Keratinocyte (primary cell): ENCODE results near the gene TUBA4B. TPM values are rescaled to one million over a fixed set of nuclear protein-coding genes. Genes with fewer than 3 reads are reported as not detected.

Source experiments
- DNase-seq: peaks from one replicate; pipeline ENCODE4 v3.0.0-alpha.2; 2011; ENCODE audit warnings: low read depth, missing footprints, low spot score
- FAIRE-seq: peaks from 2 replicates; lab custom pipeline; 2011; peaks lifted over from hg19 to GRCh38; lab: Jason Lieb, UNC
- H2AFZ ChIP-seq: 2 replicates; pipeline ENCODE4 v1.6.0; 2012; ENCODE audit warnings: low read length, control low read depth, inconsistent platforms; ENCODE audit not compliant: control insufficient read depth
- H3K27ac ChIP-seq: 2 replicates; pipeline ENCODE4 v1.5.1; 2011; ENCODE audit warnings: low read length; ENCODE audit not compliant: control insufficient read depth, insufficient read depth
- H3K27me3 ChIP-seq: 3 replicates; pipeline ENCODE4 v1.6.0; 2011; ENCODE audit warnings: low read length; ENCODE audit not compliant: control insufficient read depth, insufficient read depth; ENCODE audit errors: extremely low read depth
- H3K36me3 ChIP-seq, 2 experiments: 2 replicates in 1 of 2; 3 replicates in 1 of 2; pipeline ENCODE4 v1.5.1; 2011; ENCODE audit warnings: low read length in 2 of 2, mild to moderate bottlenecking in 1 of 2; ENCODE audit not compliant: control insufficient read depth in 2 of 2, insufficient read depth in 2 of 2; ENCODE audit errors: extremely low read depth in 1 of 2
- H3K4me1 ChIP-seq: 3 replicates; pipeline ENCODE4 v1.5.1; 2011; ENCODE audit warnings: low read length; ENCODE audit not compliant: control insufficient read depth, insufficient read depth; ENCODE audit errors: extremely low read depth
- H3K4me2 ChIP-seq: 3 replicates; pipeline ENCODE4 v1.6.0; 2011; ENCODE audit warnings: low read depth, low read length; ENCODE audit not compliant: control insufficient read depth, insufficient read depth; ENCODE audit errors: extremely low read depth
- H3K4me3 ChIP-seq, 3 experiments: fragments of 200-600 bp in 1 of 3; sonication (generic) in 1 of 3; 2 replicates in 2 of 3; 3 replicates in 1 of 3; pipeline ENCODE4 v1.5.1; 2011 to 2016; ENCODE audit warnings: low read length in 3 of 3, mild to moderate bottlenecking in 3 of 3, control low read depth in 2 of 3, inconsistent platforms in 1 of 3, low read depth in 1 of 3, mixed read lengths in 1 of 3, mixed run types in 1 of 3, moderate library complexity in 1 of 3; ENCODE audit not compliant: control insufficient read depth in 2 of 3, insufficient read depth in 2 of 3; ENCODE audit errors: extremely low read depth in 1 of 3
- H3K79me2 ChIP-seq: 2 replicates; pipeline ENCODE4 v1.6.0; 2012; ENCODE audit warnings: low read length; ENCODE audit not compliant: control insufficient read depth, insufficient read depth
- H3K9ac ChIP-seq: 3 replicates; pipeline ENCODE4 v1.6.0; 2011; ENCODE audit warnings: low read length; ENCODE audit not compliant: control insufficient read depth, insufficient read depth; ENCODE audit errors: extremely low read depth
- H3K9me1 ChIP-seq: 3 replicates; pipeline ENCODE4 v1.6.0; 2011; ENCODE audit warnings: low read length; ENCODE audit not compliant: control insufficient read depth, insufficient read depth; ENCODE audit errors: extremely low read depth
- H3K9me3 ChIP-seq: 2 replicates; pipeline ENCODE4 v1.5.1; 2012; ENCODE audit warnings: low read depth, low read length; ENCODE audit not compliant: control insufficient read depth
- H4K20me1 ChIP-seq: 3 replicates; pipeline ENCODE4 v1.6.0; 2011; ENCODE audit warnings: low read length; ENCODE audit not compliant: control insufficient read depth, insufficient read depth; ENCODE audit errors: extremely low read depth
- EZH2 ChIP-seq: IDR thresholded peaks from one replicate; pipeline ENCODE4 v1.6.1; 2012; ENCODE audit warnings: inconsistent platforms, mild to moderate bottlenecking, low read length, moderate library complexity
- dilution Hi-C: fragments of 300-500 bp; cut with MboI; formaldehyde crosslinking; loops from one replicate; pipeline ENCODE4 v1.7.0; 2020; ENCODE audit warnings: low sequenced_read_pairs; ENCODE audit not compliant: extremely low pct_ligation_motif_present
- polyA plus RNA-seq, 5 experiments: library from polyadenylated mRNA; depleted of rRNA in 3 of 5; stranded (reverse) in 3 of 5; stranded (forward) in 1 of 5; unstranded in 1 of 5; fragments of >200 nt; gene quantifications; 1 replicate in 1 of 5; 2 replicates in 3 of 5; 3 replicates in 1 of 5; pipeline versions ENCODE4 v1.2.1 to v1.2.3, GENCODE V29; 2011 to 2012; ENCODE audit warnings: missing spikeins in 2 of 5, low read depth in 1 of 5, low replicate concordance in 1 of 5
- TF ChIP-seq, protein P1 (sequence below), 3 experiments: IDR thresholded peaks in 1 of 3; conservative IDR thresholded peaks in 1 of 3; optimal IDR thresholded peaks in 1 of 3; 2 replicates in 2 of 3; 3 replicates in 1 of 3; pipeline versions ENCODE3 to v1.5.1; 2011; ENCODE audit warnings: low read length in 3 of 3, mild to moderate bottlenecking in 3 of 3, moderate library complexity in 2 of 3, control low read depth in 1 of 3, inconsistent platforms in 1 of 3; ENCODE audit not compliant: insufficient read depth in 2 of 3; ENCODE audit errors: extremely low read depth in 1 of 3

The TUBA4B gene
- polyA plus RNA-seq, 1 donor (not counting 4 experiments of a cell fraction or from before 2014, with no cell fraction given) = not detected

DNA sequence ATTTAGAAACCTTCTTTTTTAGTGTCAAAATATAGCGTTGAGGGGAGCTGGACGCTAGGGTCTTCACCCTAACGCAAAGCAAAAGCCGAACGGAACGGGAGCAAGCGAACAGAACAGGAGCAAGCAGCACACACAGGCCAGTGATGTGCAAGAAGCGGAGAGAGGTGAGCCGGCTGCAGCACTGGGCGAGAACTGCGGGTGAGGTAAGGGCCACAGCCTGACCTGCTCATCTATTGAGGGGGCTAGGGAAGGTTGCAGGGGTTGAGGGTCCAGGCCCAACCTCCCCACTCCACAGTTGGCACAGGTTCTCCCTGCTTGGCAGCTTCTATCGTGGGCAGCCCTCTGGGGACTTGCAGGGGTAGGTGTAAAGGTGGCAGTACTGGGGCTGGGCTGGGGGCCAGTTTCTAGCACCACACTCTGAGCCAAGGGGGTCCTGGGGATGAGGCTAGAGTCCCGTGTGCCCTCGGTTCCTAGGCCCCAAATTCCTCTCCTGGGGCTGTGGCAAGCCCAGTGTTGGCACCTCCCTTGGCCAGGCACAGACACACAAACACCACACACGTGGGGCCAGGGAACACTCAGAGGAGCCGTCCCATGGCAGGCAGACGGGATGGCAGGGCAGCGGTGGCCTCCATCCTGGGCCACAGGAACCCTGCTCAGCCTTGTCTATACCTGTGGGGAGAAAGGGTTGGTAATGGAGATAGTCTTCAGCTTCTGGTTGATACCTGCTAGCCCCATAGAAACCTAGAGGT, 33.1 kb upstream of the TUBA4B start:
- dilution Hi-C loops = no loop called here
- no peak for FAIRE-seq
- TF ChIP-seq EZH2 = no peak

DNA sequence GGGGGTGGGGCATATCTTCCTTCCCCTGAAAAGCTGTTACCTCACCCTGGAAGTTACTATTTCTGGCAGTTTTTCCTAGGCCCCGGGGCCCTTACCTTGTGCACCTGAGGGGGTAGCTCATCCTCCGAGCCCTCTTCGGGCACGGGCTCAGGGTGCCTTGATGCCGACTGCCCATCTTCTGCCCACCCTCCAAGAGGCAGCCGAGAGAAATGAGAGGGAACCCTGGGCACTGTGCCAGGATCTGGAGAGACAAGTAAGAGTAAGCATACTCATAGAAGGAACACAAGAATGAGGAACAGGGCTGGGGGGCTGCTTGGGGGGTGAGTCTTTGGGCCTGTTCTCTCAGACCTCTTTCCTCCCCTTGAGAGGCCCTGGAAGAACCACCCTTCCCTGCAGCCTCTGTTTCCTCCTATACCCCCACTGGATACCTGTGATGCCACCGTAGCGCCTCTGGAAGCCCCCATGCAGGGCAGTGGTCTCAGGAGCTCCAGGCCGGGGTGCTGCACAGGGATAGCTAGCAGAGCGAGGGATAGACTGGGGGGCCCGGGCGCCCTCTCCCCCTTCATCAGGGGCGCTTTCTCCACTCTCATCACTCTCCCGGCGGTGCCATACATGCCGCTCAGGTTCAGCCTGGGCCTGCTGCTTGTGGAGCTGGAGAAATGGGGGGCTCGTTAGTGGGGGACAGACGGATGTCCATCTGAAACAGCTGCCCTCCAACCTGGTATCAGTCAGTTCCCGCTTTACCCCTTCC, 32.2 kb upstream of the TUBA4B start:
- Histone ChIP-seq H3K79me2 (no peaks in the 10 kb centered on the region), H2AFZ (no peak overlapping the region), H3K4me3 (no peak overlapping the region), H3K27ac (no peak overlapping the region), H3K9ac (no peak overlapping the region), H4K20me1 (no peaks in the 10 kb centered on the region), H3K9me1 (no peaks in the 10 kb centered on the region), H3K4me2 (no peak overlapping the region), H3K27me3 (no peaks in the 10 kb centered on the region), H3K9me3 (no peaks in the 10 kb centered on the region), H3K36me3 (peaks cover 31 to 46% of the 10 kb centered on the region in 2 experiments), H3K4me1 (peaks cover 18% of the 10 kb centered on the region)
- dilution Hi-C loops = no loop called here
- TF ChIP-seq, protein P1, sequence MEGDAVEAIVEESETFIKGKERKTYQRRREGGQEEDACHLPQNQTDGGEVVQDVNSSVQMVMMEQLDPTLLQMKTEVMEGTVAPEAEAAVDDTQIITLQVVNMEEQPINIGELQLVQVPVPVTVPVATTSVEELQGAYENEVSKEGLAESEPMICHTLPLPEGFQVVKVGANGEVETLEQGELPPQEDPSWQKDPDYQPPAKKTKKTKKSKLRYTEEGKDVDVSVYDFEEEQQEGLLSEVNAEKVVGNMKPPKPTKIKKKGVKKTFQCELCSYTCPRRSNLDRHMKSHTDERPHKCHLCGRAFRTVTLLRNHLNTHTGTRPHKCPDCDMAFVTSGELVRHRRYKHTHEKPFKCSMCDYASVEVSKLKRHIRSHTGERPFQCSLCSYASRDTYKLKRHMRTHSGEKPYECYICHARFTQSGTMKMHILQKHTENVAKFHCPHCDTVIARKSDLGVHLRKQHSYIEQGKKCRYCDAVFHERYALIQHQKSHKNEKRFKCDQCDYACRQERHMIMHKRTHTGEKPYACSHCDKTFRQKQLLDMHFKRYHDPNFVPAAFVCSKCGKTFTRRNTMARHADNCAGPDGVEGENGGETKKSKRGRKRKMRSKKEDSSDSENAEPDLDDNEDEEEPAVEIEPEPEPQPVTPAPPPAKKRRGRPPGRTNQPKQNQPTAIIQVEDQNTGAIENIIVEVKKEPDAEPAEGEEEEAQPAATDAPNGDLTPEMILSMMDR (optimal IDR thresholded peaks at IDR 0.05 in 1 of 3, IDR thresholded peaks at IDR 0.05 in 1 of 3, conservative IDR thresholded peaks at IDR 0.05 in 1 of 3; ENCODE audit: extremely low read depth in 1 of 3, insufficient read depth in 2 of 3, low read length in 3 of 3) = no peak
- no peak for TF ChIP-seq EZH2
- FAIRE-seq (no peak), DNase-seq (no peak)

More for the DNA sequence above, 33.1 kb upstream of the TUBA4B start:
- H4K20me1 ChIP-seq = no peaks in the 10 kb centered on the region
- no peaks in the 10 kb centered on the region for H3K27me3 ChIP-seq
- no peak overlapping the region for H3K4me2 ChIP-seq
- no peak for DNase-seq
- no peaks in the 10 kb centered on the region for H3K79me2 ChIP-seq
- no peaks in the 10 kb centered on the region for H3K9me1 ChIP-seq
- no peak overlapping the region for H3K4me3 ChIP-seq
- no peak overlapping the region for H3K27ac ChIP-seq
- H3K9me3 ChIP-seq = no peaks in the 10 kb centered on the region
- H3K36me3 ChIP-seq = peaks cover 31 to 40% of the 10 kb centered on the region in 2 experiments
- H2AFZ ChIP-seq = no peak overlapping the region
- no peak overlapping the region for H3K9ac ChIP-seq
- peaks cover 18% of the 10 kb centered on the region for H3K4me1 ChIP-seq
